Osteoblast (primary cell): ENCODE data around the gene TMPRSS3. TPM values are rescaled to one million over a fixed set of nuclear protein-coding genes. Genes with fewer than 3 reads are reported as not detected.

Source experiments
- DNase-seq: peaks from one replicate; pipeline ENCODE4 v3.0.0; 2011; ENCODE audit warnings: low spot score, mixed read lengths; ENCODE audit not compliant: insufficient read length; ENCODE audit errors: missing footprints
- H2AFZ ChIP-seq: 2 replicates; pipeline ENCODE4 v1.6.0; 2011; ENCODE audit warnings: mild to moderate bottlenecking, low read length
- H3K27ac ChIP-seq: 2 replicates; pipeline ENCODE4 v1.5.1; 2011; ENCODE audit warnings: mild to moderate bottlenecking, low read depth, low read length, moderate library complexity
- H3K27me3 ChIP-seq: 2 replicates; pipeline ENCODE4 v1.6.0; 2012; ENCODE audit warnings: mild to moderate bottlenecking, control low read depth, inconsistent platforms, low read length, moderate library complexity; ENCODE audit not compliant: insufficient read depth
- H3K36me3 ChIP-seq: 2 replicates; pipeline ENCODE4 v1.5.1; 2011; ENCODE audit warnings: mild to moderate bottlenecking, low read length, control low read depth, moderate library complexity; ENCODE audit not compliant: insufficient read depth
- H3K4me1 ChIP-seq: 2 replicates; pipeline ENCODE4 v1.5.1; 2011; ENCODE audit warnings: mild to moderate bottlenecking, low read length, control low read depth, moderate library complexity; ENCODE audit not compliant: insufficient read depth
- H3K4me2 ChIP-seq: 2 replicates; pipeline ENCODE4 v1.6.0; 2011; ENCODE audit warnings: mild to moderate bottlenecking, low read length; ENCODE audit not compliant: insufficient read depth
- H3K4me3 ChIP-seq: fragments of 200-600 bp; sonication (generic); 3 replicates; pipeline ENCODE4 v1.5.1; 2012; ENCODE audit warnings: mild to moderate bottlenecking, low read length, inconsistent platforms; ENCODE audit not compliant: insufficient read depth
- H3K79me2 ChIP-seq: 2 replicates; pipeline ENCODE4 v1.6.0; 2012; ENCODE audit warnings: mild to moderate bottlenecking, low read length, control low read depth, inconsistent platforms; ENCODE audit not compliant: insufficient read depth
- H3K9me3 ChIP-seq: 2 replicates; pipeline ENCODE4 v1.5.1; 2011; ENCODE audit warnings: low read depth, low read length, control low read depth
- H4K20me1 ChIP-seq: 2 replicates; pipeline ENCODE4 v1.6.0; 2012; ENCODE audit warnings: mild to moderate bottlenecking, low read length, control low read depth; ENCODE audit not compliant: insufficient read depth
- total RNA-seq: library from RNA; depleted of rRNA; stranded (reverse); fragments of >200 nt; gene quantifications from 2 replicates; pipeline ENCODE4 v1.2.3, GENCODE V29; 2012
- TF ChIP-seq, protein P1 (sequence below): IDR thresholded peaks from 2 replicates; pipeline ENCODE4 v1.5.1; 2011; ENCODE audit warnings: mild to moderate bottlenecking, low read depth, low read length, moderate library complexity; ENCODE audit errors: extremely low read depth

The TMPRSS3 gene
- total RNA-seq, 1 donor = not detected

DNA sequence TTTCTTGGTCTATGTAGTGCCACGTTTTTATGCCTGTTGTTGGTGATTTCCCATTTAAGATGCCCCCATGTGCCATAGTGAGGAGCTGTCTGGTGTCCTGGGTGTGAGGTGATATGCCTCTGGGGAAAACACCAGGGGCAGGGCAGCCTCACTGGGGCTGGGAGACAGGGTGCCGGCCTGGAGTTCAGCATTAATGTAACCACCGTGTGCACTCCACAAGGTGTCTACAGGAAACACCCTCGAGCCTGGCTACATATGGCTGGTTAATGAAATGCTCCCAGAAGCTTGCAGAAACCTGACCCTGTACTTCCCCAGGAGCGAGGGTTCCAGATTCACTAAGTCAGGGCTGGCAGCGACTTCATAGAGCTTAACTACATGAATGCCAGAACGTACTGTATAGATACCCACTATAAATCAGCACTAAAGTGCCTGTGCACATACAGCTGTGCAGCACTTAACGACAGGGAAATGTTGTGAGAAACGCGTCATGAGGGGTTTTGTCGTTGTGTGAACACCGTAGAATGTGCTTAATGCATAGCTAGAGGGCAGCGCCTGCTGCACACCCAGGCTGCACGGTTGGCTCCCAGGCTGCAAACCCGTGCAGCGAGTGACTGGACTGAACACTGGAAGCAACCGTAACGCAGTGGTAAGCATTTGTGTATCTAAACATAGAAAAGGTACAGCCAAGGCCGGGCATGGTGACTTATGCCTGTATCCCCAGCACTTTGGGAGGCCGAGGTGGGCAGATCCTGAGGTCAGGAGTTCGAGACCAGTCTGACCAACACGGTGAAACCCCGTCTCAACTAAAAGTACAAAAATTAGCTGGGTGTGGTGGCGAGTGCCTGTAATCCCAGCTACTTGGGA is 55.4 kb downstream of the TMPRSS3 start:
- H2AFZ ChIP-seq = no peak overlapping the region
- H3K79me2 ChIP-seq = no peaks in the 10 kb centered on the region
- no peaks in the 10 kb centered on the region for H3K36me3 ChIP-seq
- no peak overlapping the region for H3K27ac ChIP-seq
- no peaks in the 10 kb centered on the region for H3K4me1 ChIP-seq
- no peaks in the 10 kb centered on the region for H4K20me1 ChIP-seq
- TF ChIP-seq, protein P1, sequence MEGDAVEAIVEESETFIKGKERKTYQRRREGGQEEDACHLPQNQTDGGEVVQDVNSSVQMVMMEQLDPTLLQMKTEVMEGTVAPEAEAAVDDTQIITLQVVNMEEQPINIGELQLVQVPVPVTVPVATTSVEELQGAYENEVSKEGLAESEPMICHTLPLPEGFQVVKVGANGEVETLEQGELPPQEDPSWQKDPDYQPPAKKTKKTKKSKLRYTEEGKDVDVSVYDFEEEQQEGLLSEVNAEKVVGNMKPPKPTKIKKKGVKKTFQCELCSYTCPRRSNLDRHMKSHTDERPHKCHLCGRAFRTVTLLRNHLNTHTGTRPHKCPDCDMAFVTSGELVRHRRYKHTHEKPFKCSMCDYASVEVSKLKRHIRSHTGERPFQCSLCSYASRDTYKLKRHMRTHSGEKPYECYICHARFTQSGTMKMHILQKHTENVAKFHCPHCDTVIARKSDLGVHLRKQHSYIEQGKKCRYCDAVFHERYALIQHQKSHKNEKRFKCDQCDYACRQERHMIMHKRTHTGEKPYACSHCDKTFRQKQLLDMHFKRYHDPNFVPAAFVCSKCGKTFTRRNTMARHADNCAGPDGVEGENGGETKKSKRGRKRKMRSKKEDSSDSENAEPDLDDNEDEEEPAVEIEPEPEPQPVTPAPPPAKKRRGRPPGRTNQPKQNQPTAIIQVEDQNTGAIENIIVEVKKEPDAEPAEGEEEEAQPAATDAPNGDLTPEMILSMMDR = no peak
- peaks cover 11% of the 10 kb centered on the region for H3K27me3 ChIP-seq
- no peak for DNase-seq
- no peaks in the 10 kb centered on the region for H3K9me3 ChIP-seq
- H3K4me2 ChIP-seq = no peak overlapping the region
- H3K4me3 ChIP-seq = no peak overlapping the region

DNA sequence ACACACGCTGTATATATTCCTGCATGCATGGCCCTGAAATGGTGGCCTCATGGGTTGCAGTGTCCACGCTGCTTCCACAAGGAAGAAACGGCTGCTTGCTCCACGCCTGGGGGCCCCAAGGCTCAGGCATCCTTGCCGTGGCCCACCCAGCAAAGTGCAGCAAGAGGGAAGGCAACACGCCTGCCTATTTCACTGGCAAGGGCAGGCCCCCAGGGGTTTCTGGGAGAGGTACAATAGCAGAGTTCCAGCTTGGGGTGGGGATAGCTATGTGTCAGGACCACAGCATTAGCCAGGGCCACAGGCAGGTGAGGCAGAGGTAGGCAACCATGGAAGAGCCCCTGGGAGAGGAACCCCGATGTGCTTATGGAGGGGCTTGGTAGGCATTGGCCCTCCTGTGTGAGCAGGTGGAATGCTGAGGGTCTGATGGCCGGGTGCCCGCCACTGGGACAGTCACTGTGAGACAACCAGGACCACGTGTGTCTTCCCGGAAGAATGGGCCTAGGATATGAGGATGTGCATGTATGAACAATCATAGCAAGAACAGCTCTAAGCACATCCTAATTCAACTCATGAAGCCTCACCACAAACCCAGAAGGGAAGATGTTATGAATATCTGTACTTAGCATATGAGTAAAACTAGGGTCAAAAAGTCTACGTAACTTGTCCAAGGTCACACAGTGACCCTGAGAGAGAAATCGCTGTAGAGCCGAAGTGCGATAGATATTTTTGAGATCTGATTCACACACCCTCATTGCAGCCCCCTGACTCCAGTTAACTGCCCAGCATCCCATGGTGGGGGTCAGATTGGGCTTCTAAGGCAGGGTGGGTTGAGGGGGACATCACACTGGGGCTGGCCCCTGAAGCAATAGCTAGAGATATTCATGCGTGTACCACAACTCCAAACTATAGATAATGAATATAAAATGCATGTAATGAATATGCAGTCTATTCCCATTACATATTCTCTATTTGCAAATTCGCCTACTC is 56.8 kb downstream of the TMPRSS3 start:
- Histone ChIP-seq H3K79me2 (no peaks in the 10 kb centered on the region), H3K4me3 (no peak overlapping the region), H3K27ac (no peak overlapping the region), H3K4me2 (no peak overlapping the region), H3K4me1 (no peaks in the 10 kb centered on the region), H4K20me1 (no peaks in the 10 kb centered on the region), H3K9me3 (no peaks in the 10 kb centered on the region), H3K27me3 (peaks cover 16% of the 10 kb centered on the region), H3K36me3 (no peaks in the 10 kb centered on the region), H2AFZ (no peak overlapping the region)
- TF ChIP-seq, protein P1 = no peak
- DNase-seq = no peak

DNA sequence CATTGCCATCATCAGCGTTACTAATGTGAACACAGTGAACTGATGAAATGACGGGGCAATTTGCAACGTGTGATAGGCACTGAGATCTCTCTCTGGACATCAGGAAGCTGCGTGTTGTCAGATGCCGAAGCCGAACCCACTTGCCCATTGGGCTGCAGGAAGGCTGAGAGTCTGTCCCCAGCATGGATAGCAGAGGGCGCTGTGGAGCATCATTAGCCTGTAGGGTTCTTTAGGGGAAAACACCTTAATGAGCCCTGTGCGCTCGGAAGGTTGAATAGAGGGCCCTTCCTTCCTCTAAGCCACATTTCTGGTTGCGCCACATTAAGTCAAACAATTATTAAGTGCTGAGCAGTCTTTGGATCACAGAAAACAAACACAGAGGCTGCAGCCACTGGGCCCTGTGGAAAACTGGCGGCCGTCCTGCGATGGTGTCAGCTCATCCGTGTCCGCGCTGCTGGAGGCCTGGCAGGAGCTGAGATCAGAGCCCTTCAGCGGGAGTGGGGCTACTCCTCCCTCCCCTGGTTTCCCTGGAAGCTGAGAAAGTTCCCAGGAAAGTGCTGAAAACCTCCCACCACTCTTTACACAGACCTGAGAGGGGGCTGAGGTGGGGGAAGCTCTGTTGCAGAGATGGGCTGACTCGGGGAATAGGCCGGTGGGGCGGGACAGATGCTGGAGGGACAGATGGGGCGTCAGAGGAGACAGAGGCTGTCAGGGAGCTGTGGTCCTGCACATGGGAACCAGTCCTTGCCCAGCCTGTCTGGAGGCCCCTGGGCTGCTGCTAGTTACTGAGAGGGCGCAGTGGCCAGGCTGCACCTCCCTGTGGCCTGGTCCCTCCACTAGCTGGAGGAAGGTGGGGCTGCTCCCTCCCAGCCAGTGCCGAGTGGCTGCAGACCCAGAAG is 57.8 kb downstream of the TMPRSS3 start:
- H3K4me2 ChIP-seq = no peak overlapping the region
- DNase-seq = no peak
- no peak overlapping the region for H2AFZ ChIP-seq

More for the DNA sequence above, 57.8 kb downstream of the TMPRSS3 start:
- Histone ChIP-seq H3K36me3 (no peaks in the 10 kb centered on the region), H3K4me1 (no peaks in the 10 kb centered on the region), H3K79me2 (no peaks in the 10 kb centered on the region), H4K20me1 (no peaks in the 10 kb centered on the region), H3K4me3 (no peak overlapping the region), H3K27me3 (peaks cover 16% of the 10 kb centered on the region), H3K27ac (no peak overlapping the region), H3K9me3 (no peaks in the 10 kb centered on the region)
- TF ChIP-seq, protein P1 = peak; percentile 54
